ENCODE measurements around the gene MIDN. TPM values are rescaled to one million over a fixed set of nuclear protein-coding genes. Genes with fewer than 3 reads are reported as not detected.

MIDN gene
- total and polyA plus RNA-seq, 2 of the 4 experiments (the other 2 are of a cell fraction) = 2.5 to 26.0 TPM

DNA sequence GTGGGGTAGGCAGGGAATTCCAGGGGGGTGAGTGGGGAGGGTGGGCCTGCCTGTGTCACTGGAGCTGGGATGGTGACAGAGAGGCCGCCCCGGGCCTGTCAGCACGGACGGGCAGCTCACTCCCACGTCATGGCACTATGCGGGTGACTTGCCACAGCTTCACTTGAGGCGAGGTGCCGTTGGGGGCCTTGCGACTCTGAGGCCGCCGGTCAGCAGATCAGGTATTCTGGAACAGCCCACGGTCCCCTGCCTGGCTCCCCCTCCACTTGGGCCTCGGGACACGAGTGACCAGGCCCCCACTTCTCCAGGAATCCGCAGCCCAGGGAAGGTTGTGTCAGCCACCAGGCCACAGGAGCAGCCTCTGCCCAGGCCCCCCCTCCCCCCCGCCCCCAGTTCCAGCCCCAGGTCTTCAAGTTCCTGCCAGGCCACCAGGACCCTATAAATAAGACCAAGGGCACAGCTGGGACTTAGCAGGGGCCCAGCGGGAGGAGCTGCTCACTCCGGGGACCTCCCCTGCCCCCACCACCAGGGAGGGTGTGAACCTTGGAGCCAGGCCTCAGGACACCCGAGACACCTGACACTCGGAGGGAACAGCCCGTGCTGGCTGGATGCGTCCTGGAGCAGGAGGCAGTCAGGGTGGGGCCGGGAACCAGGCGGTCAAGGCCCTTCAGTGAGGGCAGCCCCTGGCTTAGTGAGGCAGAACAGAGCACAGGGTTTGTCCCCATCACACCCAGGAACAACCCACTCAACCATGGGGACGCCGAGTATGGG, 2.7 kb upstream of the MIDN start:
- Histone ChIP-seq H2AK9ac (replicated peaks; ENCODE audit: low read depth, low read length, poor library complexity) (peak overlapping the region; percentile 97), H3K4me2 (ENCODE audit: low read depth, low read length) (no peak overlapping the region), H2BK5ac (ENCODE audit: low read depth, low read length, poor library complexity, severe bottlenecking) (no peak overlapping the region), H4K20me1 (ENCODE audit: insufficient read depth, low read length) (peaks cover 34% of the 10 kb centered on the region), H3K79me1 (ENCODE audit: low read depth in 1 of 2, low read length in 2 of 2) (peaks cover 4 to 54% of the 10 kb centered on the region in 2 experiments; a peak in 2 of 4 replicates), H4K5ac (ENCODE audit: low read depth, low read length) (no peak overlapping the region), H3K27me3 (ENCODE audit: control insufficient read depth, insufficient read depth, low read length) (no peaks in the 10 kb centered on the region), H3K56ac (ENCODE audit: extremely low read depth, insufficient read depth, low read length) (no peak overlapping the region; the same call in 1 of the 2 replicates), H4K91ac (ENCODE audit: insufficient read depth, low read depth, low read length) (no peak overlapping the region; the same call in 1 of the 2 replicates), H2BK20ac (ENCODE audit: low read depth, low read length) (no peak overlapping the region), H3K36me3 (ENCODE audit: control insufficient read depth, insufficient read depth, low read length) (peaks cover 4% of the 10 kb centered on the region; the same call in 1 of the 2 replicates), H3K18ac (ENCODE audit: low read depth, low read length) (no peak overlapping the region), H3K4ac (ENCODE audit: low read depth, low read length) (no peak overlapping the region), H3K9me1 (ENCODE audit: insufficient read depth, low read length) (no peaks in the 10 kb centered on the region), H3K9ac (ENCODE audit: low read depth, low read length) (no peak overlapping the region), H3K14ac (replicated peaks; ENCODE audit: low read depth, low read length) (no peak overlapping the region), H3K4me1 (ENCODE audit: control insufficient read depth, insufficient read depth, low read length) (peaks cover 19% of the 10 kb centered on the region), H2AK5ac (ENCODE audit: low read depth, low read length) (peak overlapping the region; percentile 81), H3K23ac (ENCODE audit: low read depth, low read length) (no peak overlapping the region), H3K4me3 (ENCODE audit: insufficient read depth, low read depth, low read length) (no peak overlapping the region), H3K27ac (ENCODE audit: insufficient read depth, low read length) (peak overlapping the region; percentile 35; the same call in 1 of the 2 replicates), H2BK15ac (ENCODE audit: low read depth, low read length) (no peak overlapping the region), H2BK120ac (ENCODE audit: low read depth, low read length) (no peak overlapping the region), H3K9me3 (ENCODE audit: control insufficient read depth, insufficient read depth, low read length) (no peaks in the 10 kb centered on the region), H2AFZ (replicated peaks; ENCODE audit: low read length, poor library complexity) (peak overlapping the region; percentile 51), H4K8ac (ENCODE audit: low read depth in 2 of 2, low read length in 2 of 2) (no peak overlapping the region; a peak in 1 of 4 replicates)
- dilution Hi-C loops (cut with HindIII; ENCODE audit: low sequenced_read_pairs, unreplicated experiment) = no loop called here
- DNase-seq (no peak), ATAC-seq (ENCODE audit: low read depth) (no peak)
- in situ Hi-C loops (cut with MboI; ENCODE audit: low sequenced_read_pairs) = no loop called here
- no peak for TF ChIP-seq CHD1 (IDR thresholded peaks at IDR 0.05; ENCODE audit: low read depth, low read length)
- TF ChIP-seq MAZ (IDR thresholded peaks at IDR 0.05; ENCODE audit: borderline replicate concordance, low read depth, low read length) = no peak
- no peak for TF ChIP-seq CEBPB (IDR thresholded peaks at IDR 0.05; ENCODE audit: low read depth, low read length)
- no peak for TF ChIP-seq FOS (IDR thresholded peaks at IDR 0.05; ENCODE audit: low read depth, low read length)
- TF ChIP-seq MXI1 (IDR thresholded peaks at IDR 0.05; ENCODE audit: borderline replicate concordance, low read depth, low read length) = no peak
- no peak for TF ChIP-seq RFX5 (IDR thresholded peaks at IDR 0.05; ENCODE audit: low read depth, low read length)
- TF ChIP-seq NFE2L2 (IDR thresholded peaks at IDR 0.05; ENCODE audit: low read depth, low read length) = no peak
- TF ChIP-seq RCOR1 (IDR thresholded peaks at IDR 0.05; ENCODE audit: insufficient replicate concordance, low read length) = no peak
- ChIA-PET POLR2A (ENCODE audit: unreplicated experiment) (interaction anchor here (4.2 kb wide), 1 partner anchor 24 kb away, joined by 62 read pairs; the partner anchor contains the start of gene CIRBP), CTCF (interaction anchor here (1.9 to 3.1 kb wide), 2 partner anchors 10 to 21 kb away, joined by 7 to 64 read pairs; no protein-coding TSS in a partner anchor)
- intact Hi-C loops (cut with micrococcal nuclease) = no loop called here
- BruUV-seq (replicated peaks) = no TSS peak
- 94% methylated on average over 10 of the region's 26 CpGs; no CpG with 5 or more reads in 1 of the 2 experiments for WGBS, 2 experiments (ENCODE audit: extremely low coverage in 2 of 2, insufficient read length in 1 of 2)
